ENCODE results near the gene HPCAL1.

DNA sequence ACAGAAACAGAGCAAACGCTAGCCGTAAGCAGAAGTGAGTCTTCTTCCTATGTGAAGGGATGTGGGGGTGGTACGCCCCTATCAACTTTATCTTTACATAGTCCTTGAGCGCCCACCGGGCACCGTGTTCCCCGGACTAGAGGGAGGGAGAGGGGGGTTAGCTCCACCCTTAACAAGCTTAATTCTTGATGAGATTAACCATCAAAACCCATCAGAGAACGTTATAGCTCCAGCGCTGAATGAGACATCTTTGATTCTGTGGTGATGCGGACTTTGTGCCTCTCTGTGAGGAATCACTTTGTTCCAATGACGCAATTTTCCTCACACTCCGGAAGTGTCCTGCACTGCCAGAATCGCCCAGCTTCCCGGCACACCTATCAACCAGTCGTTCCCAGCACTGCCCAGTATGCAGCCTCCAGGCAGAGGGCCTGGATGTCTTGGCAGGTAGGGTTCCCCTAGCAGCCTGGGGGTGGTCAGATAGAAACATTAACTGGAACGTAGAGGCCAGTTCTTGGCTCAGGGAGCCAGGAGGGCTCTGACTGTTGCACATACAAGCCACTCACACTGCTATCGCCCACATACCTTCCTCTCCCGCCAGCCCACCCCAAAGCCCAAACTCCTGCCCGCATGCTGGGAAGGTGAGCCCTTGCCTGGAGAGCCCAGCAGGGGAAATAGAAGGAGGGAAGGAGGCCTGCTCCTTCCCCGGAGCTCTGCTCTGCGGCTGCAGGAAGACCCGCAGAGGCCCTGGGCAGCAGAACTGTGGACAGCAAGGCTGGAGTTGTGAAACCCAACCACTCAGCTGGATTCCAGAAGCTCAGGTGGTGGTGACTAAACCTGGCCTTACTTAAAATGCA is 147.4 kb downstream of the HPCAL1 start:
- TF ChIP-seq, protein P1, sequence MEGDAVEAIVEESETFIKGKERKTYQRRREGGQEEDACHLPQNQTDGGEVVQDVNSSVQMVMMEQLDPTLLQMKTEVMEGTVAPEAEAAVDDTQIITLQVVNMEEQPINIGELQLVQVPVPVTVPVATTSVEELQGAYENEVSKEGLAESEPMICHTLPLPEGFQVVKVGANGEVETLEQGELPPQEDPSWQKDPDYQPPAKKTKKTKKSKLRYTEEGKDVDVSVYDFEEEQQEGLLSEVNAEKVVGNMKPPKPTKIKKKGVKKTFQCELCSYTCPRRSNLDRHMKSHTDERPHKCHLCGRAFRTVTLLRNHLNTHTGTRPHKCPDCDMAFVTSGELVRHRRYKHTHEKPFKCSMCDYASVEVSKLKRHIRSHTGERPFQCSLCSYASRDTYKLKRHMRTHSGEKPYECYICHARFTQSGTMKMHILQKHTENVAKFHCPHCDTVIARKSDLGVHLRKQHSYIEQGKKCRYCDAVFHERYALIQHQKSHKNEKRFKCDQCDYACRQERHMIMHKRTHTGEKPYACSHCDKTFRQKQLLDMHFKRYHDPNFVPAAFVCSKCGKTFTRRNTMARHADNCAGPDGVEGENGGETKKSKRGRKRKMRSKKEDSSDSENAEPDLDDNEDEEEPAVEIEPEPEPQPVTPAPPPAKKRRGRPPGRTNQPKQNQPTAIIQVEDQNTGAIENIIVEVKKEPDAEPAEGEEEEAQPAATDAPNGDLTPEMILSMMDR (IDR thresholded peaks at IDR 0.05), result no peak
- no peak for TF ChIP-seq POLR2A (IDR thresholded peaks at IDR 0.05)

All from tibial nerve (tissue), 3 donors.